SK-N-MC (cell line): Measurements from ENCODE around the gene ITGB4.

Experiments
- EZH2 ChIP-seq: fragments of 200-600 bp; sonication (generic); IDR thresholded peaks from one replicate; pipeline ENCODE4 v1.6.1; 2017; ENCODE audit warnings: antibody characterized with exemption
- FOXP2 ChIP-seq: optimal IDR thresholded peaks from 2 replicates; pipeline ENCODE3; 2011; ENCODE audit warnings: mild to moderate bottlenecking, moderate library complexity; ENCODE audit not compliant: insufficient read depth; ENCODE audit errors: extremely low read length, control extremely low read depth
- POLR2AphosphoS5 ChIP-seq: IDR thresholded peaks from 2 replicates; pipeline ENCODE4 v1.6.1; 2012; ENCODE audit warnings: mild to moderate bottlenecking, low read depth, low read length, borderline replicate concordance

DNA sequence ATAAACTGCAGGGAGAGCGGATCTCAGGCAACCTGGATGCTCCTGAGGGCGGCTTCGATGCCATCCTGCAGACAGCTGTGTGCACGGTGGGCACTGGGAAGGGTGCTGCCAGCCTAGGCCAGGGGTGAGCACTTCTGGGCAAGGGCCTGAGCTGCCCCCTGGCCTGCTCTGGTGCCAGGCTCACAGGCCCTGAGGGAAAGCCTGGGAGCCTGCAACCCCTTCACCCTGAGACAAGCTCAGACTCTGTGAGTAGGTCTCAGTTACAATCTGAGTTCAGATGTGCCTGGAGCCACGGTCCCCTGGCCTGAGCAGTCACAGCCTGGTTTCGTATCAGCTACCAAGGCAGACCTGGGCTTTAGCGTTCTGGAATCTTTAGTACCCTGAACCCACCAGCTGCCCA is 8.1 kb downstream of the ITGB4 start:
- TF ChIP-seq POLR2AphosphoS5 (no peak), EZH2 (no peak), FOXP2 (no peak)
